DOHH2 (cell line): ENCODE results near the gene RNF217.

Experiments
- EZH2phosphoT487 ChIP-seq: fragments of 200-600 bp; sonication (generic); IDR thresholded peaks from 2 replicates; pipeline ENCODE4 v1.6.1; 2017; ENCODE audit warnings: borderline replicate concordance, mild to moderate bottlenecking, antibody characterized with exemption, low read length, moderate library complexity, mixed read lengths
- TF ChIP-seq, protein P1 (sequence below): fragments of 200-600 bp; sonication (generic); IDR thresholded peaks from one replicate; pipeline ENCODE4 v1.5.1; 2014; ENCODE audit warnings: antibody characterized with exemption, mild to moderate bottlenecking, low read depth, low read length; ENCODE audit not compliant: poor library complexity, severe bottlenecking

DNA sequence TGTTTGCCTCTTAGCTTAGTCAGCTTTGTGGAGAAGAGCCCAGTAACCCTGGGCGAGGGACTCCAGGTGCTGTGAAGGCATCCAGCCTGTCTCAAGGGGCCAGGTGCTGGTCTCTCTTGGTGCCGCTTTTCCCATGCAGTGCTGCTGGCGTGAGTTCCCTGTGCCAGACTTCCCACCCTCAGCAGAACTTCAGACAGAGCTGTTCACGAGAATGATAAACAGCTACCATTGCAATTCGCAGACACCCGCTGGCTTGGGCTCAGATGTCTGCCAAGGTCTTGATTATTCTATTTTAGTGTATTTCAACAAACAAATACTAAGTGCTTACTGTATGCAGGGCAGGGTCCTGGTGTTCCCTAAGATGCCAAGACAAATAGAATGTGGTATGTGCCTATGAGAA, 57.7 kb downstream of the RNF217 start:
- TF ChIP-seq, protein P1, sequence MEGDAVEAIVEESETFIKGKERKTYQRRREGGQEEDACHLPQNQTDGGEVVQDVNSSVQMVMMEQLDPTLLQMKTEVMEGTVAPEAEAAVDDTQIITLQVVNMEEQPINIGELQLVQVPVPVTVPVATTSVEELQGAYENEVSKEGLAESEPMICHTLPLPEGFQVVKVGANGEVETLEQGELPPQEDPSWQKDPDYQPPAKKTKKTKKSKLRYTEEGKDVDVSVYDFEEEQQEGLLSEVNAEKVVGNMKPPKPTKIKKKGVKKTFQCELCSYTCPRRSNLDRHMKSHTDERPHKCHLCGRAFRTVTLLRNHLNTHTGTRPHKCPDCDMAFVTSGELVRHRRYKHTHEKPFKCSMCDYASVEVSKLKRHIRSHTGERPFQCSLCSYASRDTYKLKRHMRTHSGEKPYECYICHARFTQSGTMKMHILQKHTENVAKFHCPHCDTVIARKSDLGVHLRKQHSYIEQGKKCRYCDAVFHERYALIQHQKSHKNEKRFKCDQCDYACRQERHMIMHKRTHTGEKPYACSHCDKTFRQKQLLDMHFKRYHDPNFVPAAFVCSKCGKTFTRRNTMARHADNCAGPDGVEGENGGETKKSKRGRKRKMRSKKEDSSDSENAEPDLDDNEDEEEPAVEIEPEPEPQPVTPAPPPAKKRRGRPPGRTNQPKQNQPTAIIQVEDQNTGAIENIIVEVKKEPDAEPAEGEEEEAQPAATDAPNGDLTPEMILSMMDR: no peak
- TF ChIP-seq EZH2phosphoT487: no peak
